HG03139 (cell line): Measurements from ENCODE around the gene CLDN25.

Source experiments
- ATAC-seq: cut with Tn5 transposase; IDR thresholded peaks from one replicate; pipeline ENCODE4 v1.9.1; 2021; ENCODE audit not compliant: unreplicated experiment

CLDN25 gene

DNA sequence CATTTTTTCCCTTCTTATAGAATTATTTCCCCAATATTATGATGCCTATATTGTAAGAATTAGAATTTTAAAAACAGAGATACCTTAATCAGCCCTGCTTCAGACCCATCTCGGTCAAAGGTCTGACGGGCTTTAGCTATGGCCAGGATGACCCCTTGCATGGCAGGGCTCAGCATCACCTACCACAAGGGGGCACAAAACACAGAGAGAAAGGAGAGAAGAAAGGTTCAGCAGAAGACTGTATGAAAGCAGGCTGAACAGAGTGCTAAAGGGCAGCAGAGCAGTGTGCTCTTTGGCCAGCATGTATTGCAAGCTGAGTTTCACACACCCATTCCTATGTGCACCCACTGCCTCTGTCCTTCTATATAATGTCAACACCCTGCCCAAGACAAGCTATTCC, 26.8 kb downstream of the CLDN25 start:
- no peak for ATAC-seq

GRCh38 chr11:113808931-113809330, 29.3 kb downstream of the CLDN25 start:
- no peak for ATAC-seq

GRCh38 chr11:113814181-113814580, 34.6 kb downstream of the CLDN25 start:
- no peak for ATAC-seq

DNA sequence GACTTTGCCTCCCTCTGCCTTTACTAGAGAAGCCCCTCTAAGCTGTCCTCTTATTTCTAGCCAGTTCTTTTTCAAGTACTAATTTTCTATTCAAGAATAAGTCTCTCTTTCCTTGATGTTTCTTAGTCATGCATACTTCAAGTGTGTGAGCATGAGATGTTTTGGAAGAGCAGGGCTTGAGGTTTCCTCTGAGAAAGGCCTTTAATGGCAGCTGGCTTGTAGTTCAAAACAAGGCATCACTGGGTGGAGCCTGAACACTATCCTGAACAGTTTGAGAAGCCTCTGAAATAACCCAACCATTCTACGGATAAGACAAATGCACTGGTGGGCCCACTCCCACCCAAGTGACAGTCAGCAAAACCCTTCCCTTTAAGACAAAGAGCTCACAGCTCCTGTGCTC, 37.6 kb downstream of the CLDN25 start:
- no peak for ATAC-seq

DNA sequence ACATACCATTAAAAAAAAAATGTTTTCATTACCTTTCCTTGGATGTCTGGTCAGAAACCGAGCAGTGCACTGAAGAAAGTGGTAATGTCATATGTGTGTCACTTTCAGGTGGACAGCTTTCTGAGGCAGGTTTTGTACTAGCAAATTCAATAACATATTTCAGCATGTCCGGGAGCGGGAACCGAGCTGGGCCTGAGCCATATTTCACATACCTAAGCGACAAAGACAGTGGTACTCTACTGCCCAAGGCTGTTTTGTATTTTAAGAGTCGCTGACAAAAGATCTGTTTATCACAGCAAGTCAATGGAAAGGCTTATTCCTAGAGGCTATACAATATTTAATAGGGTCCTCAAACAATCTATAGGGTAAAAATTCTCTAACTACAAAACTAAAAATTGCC, 38.0 kb downstream of the CLDN25 start:
- no peak for ATAC-seq

DNA sequence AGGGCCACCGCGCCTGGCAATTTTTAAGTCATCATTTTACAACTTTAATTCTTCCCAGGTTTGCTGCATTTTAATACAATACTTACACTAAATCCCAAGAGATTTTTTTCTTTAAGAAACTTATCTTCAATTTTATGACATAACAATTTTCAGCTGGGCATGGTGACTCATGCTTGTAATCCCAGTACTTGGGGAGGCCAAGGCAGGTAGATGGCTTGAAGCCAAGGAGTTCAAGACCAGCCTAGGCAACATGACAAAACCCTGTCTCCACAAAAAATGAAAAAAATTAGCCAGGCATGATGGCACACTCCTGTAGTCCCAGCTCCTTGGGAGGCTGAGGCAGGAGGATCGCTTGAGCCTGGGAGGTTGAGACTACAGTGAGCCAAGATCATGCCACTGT, 38.8 kb downstream of the CLDN25 start:
- ATAC-seq: no peak

DNA sequence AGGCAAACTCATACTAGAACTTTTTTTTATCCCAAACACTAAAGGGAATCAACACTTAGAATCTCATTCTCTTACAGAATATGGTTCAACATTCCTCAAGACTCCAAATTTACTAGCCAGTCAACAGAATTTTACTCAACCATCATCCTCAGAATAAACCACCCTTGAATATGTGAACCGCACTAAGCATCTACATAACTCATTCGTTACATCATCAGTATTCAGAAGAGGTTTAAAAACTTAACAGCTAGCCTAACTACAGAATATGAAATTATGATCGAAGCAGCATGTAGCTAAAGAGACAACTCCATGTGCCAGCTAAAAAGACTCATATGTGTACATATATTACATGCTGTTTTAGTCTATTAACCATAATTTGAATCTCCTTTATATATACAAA, 47.9 kb downstream of the CLDN25 start:
- no peak for ATAC-seq

DNA sequence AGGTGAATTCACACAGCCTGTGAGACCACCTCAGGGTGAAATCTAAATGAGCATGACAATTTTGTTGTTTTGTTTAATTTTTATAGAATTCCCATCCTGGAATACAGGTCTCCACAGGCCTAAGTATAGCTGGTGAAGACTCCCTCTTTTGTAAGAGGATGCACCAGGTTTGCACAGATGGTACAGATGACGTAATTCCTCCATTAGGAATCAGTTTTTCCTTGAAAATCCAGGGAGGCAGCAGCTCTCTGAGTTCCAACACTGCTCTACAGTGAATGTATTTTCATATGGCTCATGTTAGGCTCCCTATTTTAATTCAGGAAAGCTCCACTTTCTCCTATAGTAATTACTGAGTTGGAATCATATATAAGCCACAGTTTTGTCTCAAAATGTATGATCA, 48.6 kb downstream of the CLDN25 start:
- ATAC-seq: no peak

DNA sequence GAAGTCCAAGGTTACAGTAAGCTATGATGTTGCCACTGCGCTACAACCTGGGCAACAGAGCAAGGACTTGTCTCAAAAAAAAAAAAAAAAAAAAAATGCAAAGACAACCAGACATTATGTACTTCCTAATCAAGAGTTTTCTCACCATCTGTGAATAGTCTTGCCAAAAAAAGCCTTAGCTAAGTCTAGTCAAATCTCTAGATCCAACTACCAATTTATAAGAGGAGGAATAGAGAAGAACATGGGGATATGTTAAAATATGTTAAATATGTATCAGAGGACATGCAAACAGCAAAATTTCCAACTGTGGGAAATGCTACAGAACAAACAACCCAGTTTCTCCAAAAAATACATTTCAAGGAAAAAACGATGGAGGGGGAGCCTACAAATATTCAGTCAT, 50.2 kb downstream of the CLDN25 start:
- ATAC-seq: no peak
